ENCODE data around the gene LMO4. TPM values are rescaled to one million over a fixed set of nuclear protein-coding genes. Genes with fewer than 3 reads are reported as not detected.

Gene LMO4
- total RNA-seq, 4 donors from 2014 or later: 38.7 to 178 (median 60.9) TPM

DNA sequence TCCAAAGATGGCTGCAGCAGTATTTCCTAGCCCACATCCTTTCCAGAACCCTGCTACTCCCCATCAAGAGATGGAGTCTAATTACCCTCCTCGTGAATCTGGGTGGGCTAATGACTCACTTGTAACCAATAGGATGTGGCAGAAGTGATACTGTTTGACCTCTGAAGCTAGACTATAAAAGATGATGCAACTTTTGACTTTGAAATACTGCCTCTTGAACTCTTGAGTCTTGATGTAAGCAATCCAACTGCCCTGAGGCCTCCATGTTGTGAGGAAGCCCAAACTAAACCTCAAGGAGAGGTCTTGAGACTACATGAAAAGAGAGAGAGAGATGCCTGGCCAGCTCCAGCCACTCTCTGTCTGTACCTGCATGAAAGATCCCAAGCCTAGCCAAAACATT lies 29.5 kb downstream of the LMO4 start:
- no peaks in the 10 kb centered on the region for H3K27me3 ChIP-seq
- intact Hi-C loops (cut with DNase I; ENCODE audit: low total_unique reads): no loop called here
- TF ChIP-seq POLR2A (IDR thresholded peaks at IDR 0.05): no peak
- TF ChIP-seq, protein P1, sequence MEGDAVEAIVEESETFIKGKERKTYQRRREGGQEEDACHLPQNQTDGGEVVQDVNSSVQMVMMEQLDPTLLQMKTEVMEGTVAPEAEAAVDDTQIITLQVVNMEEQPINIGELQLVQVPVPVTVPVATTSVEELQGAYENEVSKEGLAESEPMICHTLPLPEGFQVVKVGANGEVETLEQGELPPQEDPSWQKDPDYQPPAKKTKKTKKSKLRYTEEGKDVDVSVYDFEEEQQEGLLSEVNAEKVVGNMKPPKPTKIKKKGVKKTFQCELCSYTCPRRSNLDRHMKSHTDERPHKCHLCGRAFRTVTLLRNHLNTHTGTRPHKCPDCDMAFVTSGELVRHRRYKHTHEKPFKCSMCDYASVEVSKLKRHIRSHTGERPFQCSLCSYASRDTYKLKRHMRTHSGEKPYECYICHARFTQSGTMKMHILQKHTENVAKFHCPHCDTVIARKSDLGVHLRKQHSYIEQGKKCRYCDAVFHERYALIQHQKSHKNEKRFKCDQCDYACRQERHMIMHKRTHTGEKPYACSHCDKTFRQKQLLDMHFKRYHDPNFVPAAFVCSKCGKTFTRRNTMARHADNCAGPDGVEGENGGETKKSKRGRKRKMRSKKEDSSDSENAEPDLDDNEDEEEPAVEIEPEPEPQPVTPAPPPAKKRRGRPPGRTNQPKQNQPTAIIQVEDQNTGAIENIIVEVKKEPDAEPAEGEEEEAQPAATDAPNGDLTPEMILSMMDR (IDR thresholded peaks at IDR 0.05): no peak

DNA sequence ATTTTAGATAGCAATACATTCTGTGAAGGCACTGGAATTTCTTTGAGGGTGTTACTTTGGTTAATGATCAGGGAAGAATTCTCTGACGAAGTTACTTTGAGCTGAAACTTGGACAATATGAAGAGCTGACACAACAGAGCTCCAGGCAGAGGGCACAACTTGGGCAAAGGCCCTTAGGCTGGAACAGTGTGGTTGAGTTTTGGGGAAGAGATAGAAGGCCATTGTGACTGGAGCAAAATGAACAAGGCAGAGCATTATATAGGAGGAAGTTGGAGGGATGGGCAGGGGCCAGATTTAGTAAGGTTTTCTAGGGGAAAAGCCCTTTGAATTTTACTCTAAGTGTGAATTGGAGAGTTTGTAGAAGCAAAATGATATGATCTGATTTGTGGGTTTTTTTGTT lies 30.9 kb downstream of the LMO4 start:
- Histone ChIP-seq H3K27ac (no peak overlapping the region), H3K27me3 (no peaks in the 10 kb centered on the region), H3K9me3 (no peaks in the 10 kb centered on the region), H3K4me1 (no peaks in the 10 kb centered on the region), H3K36me3 (no peaks in the 10 kb centered on the region), H3K4me3 (no peak overlapping the region)
- intact Hi-C loops (cut with DNase I; ENCODE audit: low total_unique reads): no loop called here
- no peak for DNase-seq
- TF ChIP-seq, protein P1 (IDR thresholded peaks at IDR 0.05): no peak
- no peak for TF ChIP-seq POLR2A (IDR thresholded peaks at IDR 0.05)

More for the DNA sequence above, 29.5 kb downstream of the LMO4 start:
- no peak for DNase-seq
- H3K27ac ChIP-seq: no peak overlapping the region
- H3K4me3 ChIP-seq: no peak overlapping the region
- H3K36me3 ChIP-seq: no peaks in the 10 kb centered on the region
- H3K4me1 ChIP-seq: no peaks in the 10 kb centered on the region
- H3K9me3 ChIP-seq: no peaks in the 10 kb centered on the region

DNA sequence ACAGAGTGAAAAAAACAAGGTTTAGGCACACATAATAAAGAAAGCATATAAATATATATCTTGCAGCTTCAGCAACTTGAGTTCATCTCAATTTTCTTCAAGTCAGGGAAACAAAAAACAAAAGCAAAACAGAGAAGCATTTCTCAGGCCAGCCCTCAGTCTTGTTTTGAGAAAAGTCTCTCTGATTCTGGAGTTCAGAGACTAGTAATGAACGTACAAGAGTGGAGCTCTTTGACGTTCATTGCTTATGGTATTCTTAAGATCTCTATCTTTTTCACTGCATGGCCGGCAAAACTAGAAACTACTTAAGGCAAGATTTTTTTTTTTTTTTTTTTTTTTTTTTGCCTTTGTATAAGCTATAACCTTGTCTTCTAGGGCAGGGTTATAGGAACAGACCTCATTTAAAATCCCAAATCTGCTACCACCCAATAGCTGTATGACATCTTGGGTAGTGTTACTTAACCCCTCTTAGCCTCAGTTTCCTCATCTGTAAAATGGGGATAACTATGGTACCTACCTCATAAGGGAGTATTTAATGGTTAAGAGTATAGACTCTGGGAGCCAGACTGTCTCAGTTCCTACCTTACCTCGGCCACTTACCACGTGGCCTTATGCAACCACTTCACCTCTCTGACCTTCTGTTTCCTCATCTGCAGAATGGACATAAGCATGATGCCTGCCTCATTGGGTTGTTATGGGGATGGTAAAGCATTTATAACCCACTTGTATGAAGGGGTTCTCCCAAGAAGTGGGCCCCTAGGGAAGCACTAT lies 33.6 kb downstream of the LMO4 start:
- no peaks in the 10 kb centered on the region for H3K36me3 ChIP-seq
- intact Hi-C loops (cut with DNase I; ENCODE audit: low total_unique reads): no loop called here
- no peaks in the 10 kb centered on the region for H3K9me3 ChIP-seq
- TF ChIP-seq POLR2A (IDR thresholded peaks at IDR 0.05): no peak
- TF ChIP-seq, protein P1 (IDR thresholded peaks at IDR 0.05): no peak
- DNase-seq: no peak
- no peaks in the 10 kb centered on the region for H3K27me3 ChIP-seq
- no peak overlapping the region for H3K4me3 ChIP-seq
- H3K27ac ChIP-seq: no peak overlapping the region
- no peaks in the 10 kb centered on the region for H3K4me1 ChIP-seq

DNA sequence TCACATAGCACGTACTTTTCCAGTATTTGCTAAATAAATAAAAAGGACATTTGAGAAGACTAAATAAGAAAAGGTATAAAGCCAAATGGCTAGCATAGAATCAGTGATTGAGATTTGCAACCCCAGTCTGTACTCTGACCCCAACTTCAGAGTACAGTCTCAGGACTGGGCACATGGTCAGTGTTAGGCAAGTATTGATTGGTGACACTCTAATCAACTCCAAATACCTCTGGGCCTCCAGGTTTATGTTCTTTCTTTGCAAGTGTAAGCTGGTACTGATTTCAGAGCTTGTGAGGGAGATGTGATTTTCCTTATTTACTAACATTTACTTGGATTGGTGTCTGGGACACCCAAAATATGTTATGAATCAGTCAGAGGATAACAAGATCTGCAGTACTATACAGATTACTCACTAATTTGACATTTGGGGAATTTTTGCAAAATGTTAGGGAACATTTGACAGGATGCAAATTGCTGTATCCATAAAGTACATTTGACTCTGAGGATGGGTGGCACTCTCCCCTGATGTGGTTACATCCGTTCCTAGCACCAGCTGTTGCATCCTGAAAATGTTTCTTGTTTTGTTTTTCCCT lies 34.2 kb downstream of the LMO4 start:
- intact Hi-C loops (cut with DNase I; ENCODE audit: low total_unique reads): no loop called here
- H3K4me3 ChIP-seq: no peak overlapping the region
- no peak for DNase-seq

DNA sequence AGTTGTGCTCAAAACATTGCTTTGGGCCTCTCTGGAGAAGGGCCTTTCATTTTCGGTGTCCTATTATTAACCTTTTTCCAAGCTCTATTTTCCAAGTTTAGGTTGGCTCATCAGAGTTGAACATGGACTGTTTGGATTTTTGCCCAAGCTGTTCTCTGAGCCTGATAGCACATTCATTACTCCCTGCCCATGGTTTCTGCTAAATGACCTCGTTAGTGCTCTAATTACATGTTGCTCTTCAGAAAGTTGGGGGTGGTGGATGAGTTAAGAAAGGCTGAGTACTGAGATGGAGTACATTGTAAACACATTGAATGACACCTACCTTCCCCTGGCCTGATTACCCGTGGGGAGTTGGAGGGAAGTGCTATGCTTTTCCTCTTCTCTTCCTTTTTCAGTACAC lies 38.9 kb downstream of the LMO4 start:
- no peaks in the 10 kb centered on the region for H3K4me1 ChIP-seq
- H3K9me3 ChIP-seq: no peaks in the 10 kb centered on the region
- TF ChIP-seq, protein P1 (IDR thresholded peaks at IDR 0.05): no peak
- TF ChIP-seq POLR2A (IDR thresholded peaks at IDR 0.05): no peak
- no peaks in the 10 kb centered on the region for H3K27me3 ChIP-seq
- no peak overlapping the region for H3K27ac ChIP-seq
- H3K36me3 ChIP-seq: no peaks in the 10 kb centered on the region
- intact Hi-C loops (cut with DNase I; ENCODE audit: low total_unique reads): no loop called here
- no peak for DNase-seq
- no peak overlapping the region for H3K4me3 ChIP-seq

More for the DNA sequence above, 34.2 kb downstream of the LMO4 start:
- Histone ChIP-seq H3K27me3 (no peaks in the 10 kb centered on the region), H3K36me3 (no peaks in the 10 kb centered on the region), H3K27ac (no peak overlapping the region), H3K4me1 (no peaks in the 10 kb centered on the region), H3K9me3 (no peaks in the 10 kb centered on the region)
- TF ChIP-seq POLR2A (IDR thresholded peaks at IDR 0.05): no peak
- TF ChIP-seq, protein P1 (IDR thresholded peaks at IDR 0.05): no peak

Data from uterus (tissue), 4 donors.